Left ventricle myocardium inferior (tissue), 1 donor: Measurements from ENCODE around the gene ZNF335. TPM values are rescaled to one million over a fixed set of nuclear protein-coding genes. Genes with fewer than 3 reads are reported as not detected.
"Not testable (repeated sequence)": the region's sequence is repeated elsewhere in the genome, so short reads cannot be mapped to it uniquely, and the experiment has no call there.

Source experiments
- DNase-seq: peaks from one replicate; pipeline ENCODE4 v3.0.0-alpha.2; 2020
- H3K27ac ChIP-seq: fragments of 200-600 bp; replicated peaks from 2 replicates; pipeline ENCODE4 v1.8.0; 2021
- H3K27me3 ChIP-seq: fragments of 200-600 bp; 2 replicates; pipeline ENCODE4 v1.8.0; 2021; ENCODE audit warnings: low read depth
- H3K36me3 ChIP-seq: fragments of 200-600 bp; 2 replicates; pipeline ENCODE4 v1.8.0; 2021
- H3K4me1 ChIP-seq: fragments of 200-600 bp; 2 replicates; pipeline ENCODE4 v1.8.0; 2021
- H3K4me3 ChIP-seq: fragments of 200-600 bp; 2 replicates; pipeline ENCODE4 v1.8.0; 2021; ENCODE audit warnings: mild to moderate bottlenecking, moderate library complexity
- H3K9me3 ChIP-seq: fragments of 200-600 bp; replicated peaks from 2 replicates; pipeline ENCODE4 v1.8.0; 2021
- intact Hi-C: fragments of 100-400 bp; cut with micrococcal nuclease; formaldehyde crosslinking; loops from one replicate; pipeline ENCODE4 v1.11.0; 2022
- total RNA-seq: library from RNA; stranded (reverse); fragmentation: NEBNext Ultra II Directional; extraction: Animal tissue kit (Norgen Biotek cat#: 25700); gene quantifications from one replicate; pipeline ENCODE4 v1.2.1, GENCODE V29; 2021
- TF ChIP-seq, protein P1 (sequence below): fragments of 200-600 bp; IDR thresholded peaks from 2 replicates; pipeline ENCODE4 v1.8.0; 2021; ENCODE audit warnings: antibody characterized with exemption, mild to moderate bottlenecking, borderline replicate concordance
- donor health status: DM: no; HTN: yes; CAD: no; lungs with severe emphysema.

Gene ZNF335
- total RNA-seq, 1 donor from 2014 or later: 8.1 TPM

DNA sequence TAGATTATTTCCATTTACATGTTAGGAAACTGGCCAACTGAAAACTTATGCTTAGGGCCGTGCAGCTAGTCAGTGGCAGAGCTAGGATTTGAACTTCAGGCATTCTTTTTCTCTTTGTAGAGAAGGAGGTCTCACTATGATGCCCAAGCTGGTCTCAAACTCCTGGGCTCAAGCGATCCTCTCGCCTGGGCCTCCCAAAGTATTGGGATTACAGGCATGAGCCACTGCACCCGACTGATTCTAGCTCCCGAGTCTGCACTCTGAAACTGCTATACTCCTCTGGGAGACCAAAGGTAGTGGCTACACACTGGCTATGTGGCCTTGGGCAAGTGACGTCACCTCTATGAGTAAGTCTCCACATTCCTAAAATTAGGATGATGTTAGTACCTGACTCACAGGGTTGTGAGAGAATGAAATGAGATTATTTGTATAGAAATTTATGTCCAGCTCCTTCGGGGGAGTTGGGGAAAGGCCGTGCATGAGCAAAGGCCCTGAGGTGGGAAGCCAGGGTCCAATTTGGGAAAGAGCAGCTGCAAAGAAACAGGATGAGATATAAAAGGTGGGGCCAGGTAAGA lies 66.4 kb downstream of the ZNF335 start:
- peaks cover 9% of the 10 kb centered on the region for H3K4me1 ChIP-seq
- no peak overlapping the region for H3K4me3 ChIP-seq
- DNase-seq: no peak
- no peaks in the 10 kb centered on the region for H3K9me3 ChIP-seq
- no peak overlapping the region for H3K27ac ChIP-seq
- TF ChIP-seq, protein P1, sequence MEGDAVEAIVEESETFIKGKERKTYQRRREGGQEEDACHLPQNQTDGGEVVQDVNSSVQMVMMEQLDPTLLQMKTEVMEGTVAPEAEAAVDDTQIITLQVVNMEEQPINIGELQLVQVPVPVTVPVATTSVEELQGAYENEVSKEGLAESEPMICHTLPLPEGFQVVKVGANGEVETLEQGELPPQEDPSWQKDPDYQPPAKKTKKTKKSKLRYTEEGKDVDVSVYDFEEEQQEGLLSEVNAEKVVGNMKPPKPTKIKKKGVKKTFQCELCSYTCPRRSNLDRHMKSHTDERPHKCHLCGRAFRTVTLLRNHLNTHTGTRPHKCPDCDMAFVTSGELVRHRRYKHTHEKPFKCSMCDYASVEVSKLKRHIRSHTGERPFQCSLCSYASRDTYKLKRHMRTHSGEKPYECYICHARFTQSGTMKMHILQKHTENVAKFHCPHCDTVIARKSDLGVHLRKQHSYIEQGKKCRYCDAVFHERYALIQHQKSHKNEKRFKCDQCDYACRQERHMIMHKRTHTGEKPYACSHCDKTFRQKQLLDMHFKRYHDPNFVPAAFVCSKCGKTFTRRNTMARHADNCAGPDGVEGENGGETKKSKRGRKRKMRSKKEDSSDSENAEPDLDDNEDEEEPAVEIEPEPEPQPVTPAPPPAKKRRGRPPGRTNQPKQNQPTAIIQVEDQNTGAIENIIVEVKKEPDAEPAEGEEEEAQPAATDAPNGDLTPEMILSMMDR: no peak
- H3K27me3 ChIP-seq: no peaks in the 10 kb centered on the region
- peaks cover 36% of the 10 kb centered on the region for H3K36me3 ChIP-seq
- intact Hi-C loops: no loop called here

DNA sequence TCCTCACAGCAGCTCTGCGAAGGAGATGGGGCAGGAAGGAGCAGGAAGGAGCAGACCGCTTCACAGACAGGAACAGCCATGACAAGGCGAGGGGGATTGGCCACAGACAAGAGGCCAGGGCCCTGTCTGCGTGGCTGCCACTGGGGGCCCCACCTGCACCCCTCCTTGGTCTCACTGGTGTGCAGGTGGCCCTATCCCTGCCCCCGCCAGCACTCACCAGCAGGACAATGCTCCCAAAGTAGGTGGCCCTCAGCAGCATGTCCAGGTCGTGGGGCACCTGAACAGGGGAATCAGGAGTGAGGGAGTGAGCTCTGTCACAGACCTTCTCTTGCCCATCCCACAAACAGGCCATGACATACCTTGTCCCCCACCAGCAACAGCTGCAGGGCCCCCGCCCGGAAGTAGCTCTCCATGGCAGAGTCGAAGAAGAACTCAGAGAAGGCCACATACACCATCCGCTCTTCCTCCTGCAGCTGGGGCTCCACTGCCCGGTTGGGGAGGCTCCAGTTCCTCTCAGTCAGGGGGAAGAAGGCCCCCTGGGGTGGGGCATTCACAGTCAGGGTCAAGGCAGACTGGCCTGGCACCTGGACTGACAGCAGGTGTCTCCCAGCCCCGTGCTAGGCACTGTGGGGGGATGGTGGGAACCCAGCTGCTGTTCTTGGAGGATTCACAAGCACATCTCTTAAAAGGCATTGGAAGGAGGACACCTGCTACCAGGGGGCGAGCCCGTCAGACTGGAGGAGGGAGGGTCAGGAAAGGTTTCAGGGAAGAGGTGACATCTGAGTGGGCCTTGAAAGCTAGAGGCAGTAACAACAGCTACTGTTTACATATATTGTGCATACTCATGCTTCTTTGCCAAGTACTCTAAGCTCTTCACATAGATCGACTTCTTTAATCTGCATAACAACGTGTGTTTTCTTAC lies 67.2 kb downstream of the ZNF335 start:
- H3K27ac ChIP-seq: no peak overlapping the region
- H3K4me1 ChIP-seq: peaks cover 2% of the 10 kb centered on the region
- peaks cover 42% of the 10 kb centered on the region for H3K36me3 ChIP-seq
- DNase-seq: no peak
- no peaks in the 10 kb centered on the region for H3K9me3 ChIP-seq
- no peak overlapping the region for H3K4me3 ChIP-seq
- H3K27me3 ChIP-seq: no peaks in the 10 kb centered on the region
- intact Hi-C loops: no loop called here
- TF ChIP-seq, protein P1: no peak

DNA sequence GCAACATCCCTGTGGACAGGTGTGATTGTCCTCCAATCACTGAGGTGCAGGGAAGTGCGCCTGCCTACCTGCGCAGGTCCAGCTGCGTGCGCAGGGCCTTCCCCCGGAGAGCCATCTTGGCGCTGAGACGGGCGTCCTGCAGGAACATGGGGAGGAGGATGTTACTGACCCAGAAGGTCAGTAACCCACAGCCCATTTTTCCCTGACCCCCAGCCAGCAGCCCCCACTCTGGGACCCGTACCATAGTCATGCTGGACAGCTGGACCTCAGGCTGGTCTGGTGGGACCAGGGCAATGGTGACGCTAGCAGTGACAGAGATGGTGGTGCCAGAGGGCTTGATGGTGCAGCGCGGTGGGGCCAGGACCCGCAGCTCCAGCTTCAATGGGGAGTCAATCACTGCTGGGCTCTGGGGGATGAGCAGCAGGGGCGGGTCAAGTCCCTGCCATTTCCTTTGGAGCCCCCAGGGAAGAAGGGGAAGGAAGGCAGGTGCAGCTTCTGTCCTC lies 69.8 kb downstream of the ZNF335 start:
- no peak for DNase-seq
- Histone ChIP-seq H3K9me3 (no peaks in the 10 kb centered on the region), H3K36me3 (peaks cover 64% of the 10 kb centered on the region)

DNA sequence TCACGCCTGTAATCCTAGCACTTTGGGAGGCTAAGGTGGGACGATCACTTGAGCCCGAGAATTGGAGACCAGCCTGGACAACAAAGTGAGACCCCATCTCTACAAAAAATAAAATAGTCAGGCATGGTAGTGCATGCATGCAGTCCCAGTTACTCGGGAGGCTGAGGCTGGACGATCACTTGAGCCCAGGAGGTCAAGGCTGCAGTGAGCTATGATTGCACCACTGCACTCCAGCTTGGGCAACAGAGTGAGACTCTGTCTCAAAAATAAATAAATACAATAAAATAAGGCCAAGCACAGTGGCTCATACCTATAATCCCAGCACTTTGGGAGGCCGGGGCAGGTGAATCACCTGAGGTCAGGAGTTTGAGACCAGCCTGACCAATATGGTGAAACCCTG lies 70.7 kb downstream of the ZNF335 start:
- DNase-seq, intact Hi-C loops, H3K4me3 ChIP-seq, H3K27me3 ChIP-seq, H3K9me3 ChIP-seq, H3K4me1 ChIP-seq, H3K27ac ChIP-seq: not testable (repeated sequence)
- H3K36me3 ChIP-seq: peaks cover 72% of the 10 kb centered on the region

More for the DNA sequence above, 69.8 kb downstream of the ZNF335 start:
- H3K4me1 ChIP-seq: no peaks in the 10 kb centered on the region
- TF ChIP-seq, protein P1: no peak
- intact Hi-C loops: no loop called here
- H3K27me3 ChIP-seq: no peaks in the 10 kb centered on the region
- no peak overlapping the region for H3K27ac ChIP-seq
- no peak overlapping the region for H3K4me3 ChIP-seq

DNA sequence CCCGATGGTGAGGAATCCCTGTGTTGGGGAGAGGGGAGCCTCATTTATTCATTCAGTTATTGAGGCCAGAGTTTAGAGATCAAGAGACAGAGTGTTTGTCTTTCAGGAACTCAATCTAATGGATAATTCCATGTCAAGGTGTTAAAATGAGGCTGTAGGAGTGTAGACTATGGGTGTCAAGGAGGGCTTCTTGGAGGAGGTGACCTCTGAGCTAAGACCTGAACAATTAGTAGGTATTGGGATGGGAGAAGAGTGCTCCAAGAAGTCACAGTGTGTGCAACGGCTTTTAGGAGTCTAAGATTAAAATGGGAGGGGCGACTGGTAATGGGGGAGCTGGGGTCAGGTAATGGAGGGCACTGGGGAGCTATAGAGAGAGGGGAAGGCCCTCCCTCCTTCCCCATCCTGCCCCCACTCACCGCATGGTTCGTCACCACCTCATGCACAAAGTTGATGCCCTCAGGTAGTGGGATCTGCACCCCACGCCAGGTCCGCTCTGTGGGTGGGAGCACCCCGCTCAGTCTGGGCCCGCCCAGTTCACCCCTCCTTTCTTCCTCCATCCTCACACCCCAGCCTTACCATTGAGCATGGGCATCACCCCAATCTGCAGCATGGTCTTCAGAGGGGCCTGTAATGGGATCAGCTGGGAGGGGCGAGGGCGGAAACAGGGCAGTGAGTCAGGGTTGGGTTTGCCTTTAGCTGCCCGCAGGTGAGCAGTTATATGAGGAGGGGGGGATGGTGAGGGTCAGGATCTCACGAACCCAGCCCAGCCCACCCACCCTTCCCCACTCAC lies 72.8 kb downstream of the ZNF335 start:
- peaks cover 79% of the 10 kb centered on the region for H3K36me3 ChIP-seq
- TF ChIP-seq, protein P1: no peak
- no peaks in the 10 kb centered on the region for H3K4me1 ChIP-seq
- no peak overlapping the region for H3K4me3 ChIP-seq
- H3K27me3 ChIP-seq: no peaks in the 10 kb centered on the region
- intact Hi-C loops: no loop called here
- no peaks in the 10 kb centered on the region for H3K9me3 ChIP-seq
- DNase-seq: no peak
- H3K27ac ChIP-seq: no peak overlapping the region

Other genes with a start within 250 kb of the ZNF335 start
- gene SPINT4, start 249.9 kb downstream of the ZNF335 start, total RNA-seq: not detected
- 0.55 TPM for gene WFDC3, start 180.3 kb downstream of the ZNF335 start, total RNA-seq
- 22.2 TPM for gene DNTTIP1, start 180.2 kb downstream of the ZNF335 start, total RNA-seq
- gene UBE2C, start 159.6 kb downstream of the ZNF335 start, total RNA-seq: 0.91 TPM
- gene TNNC2, start 144.9 kb downstream of the ZNF335 start, total RNA-seq: 0.33 TPM
- 24.7 TPM for gene SNX21, start 138.4 kb downstream of the ZNF335 start, total RNA-seq
- 32.1 TPM for gene ACOT8, start 114.8 kb downstream of the ZNF335 start, total RNA-seq
- 2.0 TPM for gene ZSWIM3, start 114.6 kb downstream of the ZNF335 start, total RNA-seq
- gene ZSWIM1, start 91.0 kb downstream of the ZNF335 start, total RNA-seq: 11.2 TPM
- 2.4 TPM for gene SPATA25, start 84.6 kb downstream of the ZNF335 start, total RNA-seq
- 7.6 TPM for gene NEURL2, start 81.0 kb downstream of the ZNF335 start, total RNA-seq
- gene CTSA, start 80.9 kb downstream of the ZNF335 start, total RNA-seq: 116 TPM
- gene PLTP, start 60.0 kb downstream of the ZNF335 start, total RNA-seq: 84.1 TPM
- 21.9 TPM for gene PCIF1, start 37.5 kb downstream of the ZNF335 start, total RNA-seq
- 0.58 TPM for gene MMP9, start 36.7 kb upstream of the ZNF335 start, total RNA-seq
- gene SLC12A5, start 57.0 kb upstream of the ZNF335 start, total RNA-seq: not detected
- 16.5 TPM for gene NCOA5, start 117.8 kb upstream of the ZNF335 start, total RNA-seq
- 6.8 TPM for gene CD40, start 146.1 kb upstream of the ZNF335 start, total RNA-seq